GM12891 (cell line): ENCODE results near the gene MED27.

Experiments
- PAX5 ChIP-seq: IDR thresholded peaks from 2 replicates; pipeline ENCODE4 v1.6.1; 2011; ENCODE audit warnings: low read length, moderate library complexity, mild to moderate bottlenecking; ENCODE audit not compliant: insufficient read depth, severe bottlenecking
- POLR2A ChIP-seq: IDR thresholded peaks from 2 replicates; pipeline ENCODE4 v1.6.1; 2011; ENCODE audit warnings: low read depth, low read length, control low read depth
- POLR2AphosphoS5 ChIP-seq: IDR thresholded peaks from 2 replicates; pipeline ENCODE4 v1.6.1; 2011; ENCODE audit warnings: low read depth, low read length, control low read depth
- SPI1 ChIP-seq: IDR thresholded peaks from 2 replicates; pipeline ENCODE4 v1.6.1; 2011; ENCODE audit warnings: low read depth, low read length, control low read depth

DNA sequence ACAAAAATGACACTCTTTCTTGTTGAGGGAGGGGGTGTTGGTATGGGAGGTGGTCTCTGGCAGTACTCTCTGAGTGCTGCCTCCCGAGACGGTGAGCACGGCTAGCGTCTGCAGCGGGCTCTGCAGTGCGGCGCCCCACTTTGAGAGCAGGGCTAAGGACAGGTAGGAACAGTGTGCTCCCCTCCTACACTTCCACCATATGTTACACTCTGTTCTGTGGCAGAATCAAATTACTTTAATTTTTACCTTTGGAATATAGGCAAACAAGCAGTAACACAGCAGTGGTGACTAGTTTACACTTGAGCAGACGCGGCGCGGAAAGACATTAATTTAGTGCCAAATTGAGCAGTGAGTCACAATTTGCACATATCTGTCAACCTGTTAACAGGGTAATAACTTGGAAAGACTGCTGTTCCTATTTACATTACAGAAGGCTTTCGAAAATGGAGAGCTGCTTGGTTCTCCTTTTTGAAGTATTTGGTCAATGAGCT, 136.3 kb downstream of the MED27 start:
- TF ChIP-seq POLR2A = no peak
- no peak for TF ChIP-seq POLR2AphosphoS5
- no peak for TF ChIP-seq PAX5
- no peak for TF ChIP-seq SPI1
